ENCODE results near the gene LRBA.

Gene LRBA

DNA sequence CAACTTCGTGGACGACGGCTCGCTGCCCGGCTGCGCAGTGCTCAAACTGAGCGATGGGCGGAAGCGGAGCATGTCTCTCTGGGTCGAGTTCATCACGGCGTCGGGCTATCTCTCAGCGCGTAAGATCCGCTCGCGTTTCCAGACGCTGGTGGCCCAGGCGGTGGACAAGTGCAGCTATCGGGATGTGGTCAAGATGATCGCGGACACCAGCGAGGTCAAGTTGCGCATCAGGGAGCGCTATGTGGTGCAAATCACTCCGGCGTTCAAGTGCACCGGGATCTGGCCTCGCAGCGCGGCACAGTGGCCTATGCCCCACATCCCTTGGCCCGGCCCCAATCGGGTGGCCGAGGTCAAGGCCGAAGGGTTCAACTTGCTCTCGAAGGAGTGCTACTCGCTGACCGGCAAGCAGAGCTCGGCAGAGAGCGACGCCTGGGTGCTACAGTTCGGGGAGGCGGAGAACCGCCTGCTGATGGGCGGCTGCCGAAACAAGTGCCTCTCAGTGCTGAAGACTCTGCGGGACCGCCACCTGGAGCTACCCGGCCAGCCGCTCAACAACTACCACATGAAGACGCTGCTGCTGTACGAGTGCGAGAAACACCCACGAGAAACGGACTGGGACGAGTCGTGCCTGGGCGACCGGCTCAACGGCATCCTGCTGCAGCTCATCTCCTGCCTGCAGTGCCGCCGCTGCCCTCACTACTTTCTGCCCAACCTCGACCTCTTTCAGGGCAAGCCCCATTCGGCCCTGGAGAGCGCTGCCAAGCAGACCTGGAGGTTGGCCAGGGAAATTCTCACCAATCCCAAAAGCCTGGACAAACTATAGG is 431.6 kb downstream of the LRBA start:
- peak; percentile 9 for DNase-seq (ENCODE audit: low spot score)
- TF ChIP-seq, protein P1, sequence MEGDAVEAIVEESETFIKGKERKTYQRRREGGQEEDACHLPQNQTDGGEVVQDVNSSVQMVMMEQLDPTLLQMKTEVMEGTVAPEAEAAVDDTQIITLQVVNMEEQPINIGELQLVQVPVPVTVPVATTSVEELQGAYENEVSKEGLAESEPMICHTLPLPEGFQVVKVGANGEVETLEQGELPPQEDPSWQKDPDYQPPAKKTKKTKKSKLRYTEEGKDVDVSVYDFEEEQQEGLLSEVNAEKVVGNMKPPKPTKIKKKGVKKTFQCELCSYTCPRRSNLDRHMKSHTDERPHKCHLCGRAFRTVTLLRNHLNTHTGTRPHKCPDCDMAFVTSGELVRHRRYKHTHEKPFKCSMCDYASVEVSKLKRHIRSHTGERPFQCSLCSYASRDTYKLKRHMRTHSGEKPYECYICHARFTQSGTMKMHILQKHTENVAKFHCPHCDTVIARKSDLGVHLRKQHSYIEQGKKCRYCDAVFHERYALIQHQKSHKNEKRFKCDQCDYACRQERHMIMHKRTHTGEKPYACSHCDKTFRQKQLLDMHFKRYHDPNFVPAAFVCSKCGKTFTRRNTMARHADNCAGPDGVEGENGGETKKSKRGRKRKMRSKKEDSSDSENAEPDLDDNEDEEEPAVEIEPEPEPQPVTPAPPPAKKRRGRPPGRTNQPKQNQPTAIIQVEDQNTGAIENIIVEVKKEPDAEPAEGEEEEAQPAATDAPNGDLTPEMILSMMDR (IDR thresholded peaks at IDR 0.05; ENCODE audit: borderline replicate concordance, control extremely low read depth, extremely low read depth, insufficient read depth, missing control alignments): no peak
- in situ Hi-C loops (cut with MboI; ENCODE audit: low sequenced_read_pairs, unreplicated experiment): no loop called here

- in situ Hi-C loops (cut with MboI; ENCODE audit: low sequenced_read_pairs, unreplicated experiment): no loop called here
- TF ChIP-seq, protein P1 (IDR thresholded peaks at IDR 0.05; ENCODE audit: borderline replicate concordance, control extremely low read depth, extremely low read depth, insufficient read depth, missing control alignments): no peak
- peak; percentile 9 for DNase-seq (ENCODE audit: low spot score)
These were observed 432.2 kb downstream of the LRBA start for GRCh38 chr4:150582873-150583286.

- TF ChIP-seq, protein P1 (IDR thresholded peaks at IDR 0.05; ENCODE audit: borderline replicate concordance, control extremely low read depth, extremely low read depth, insufficient read depth, missing control alignments): no peak
- DNase-seq (ENCODE audit: low spot score): no peak
- in situ Hi-C loops (cut with MboI; ENCODE audit: low sequenced_read_pairs, unreplicated experiment): no loop called here
These were observed 432.8 kb downstream of the LRBA start, which contains the start of gene MAB21L2 for GRCh38 chr4:150582146-150582872. TSS of gene MAB21L2 (plus strand) at chr4:150582151. CDS start at chr4:150583030, 879 bp downstream.

GRCh38 chr4:150581641-150582051 is 433.4 kb downstream of the LRBA start:
- TF ChIP-seq, protein P1 (IDR thresholded peaks at IDR 0.05; ENCODE audit: borderline replicate concordance, control extremely low read depth, extremely low read depth, insufficient read depth, missing control alignments): no peak
- no peak for DNase-seq (ENCODE audit: low spot score)
- in situ Hi-C loops (cut with MboI; ENCODE audit: low sequenced_read_pairs, unreplicated experiment): no loop called here

- in situ Hi-C loops (cut with MboI; ENCODE audit: low sequenced_read_pairs, unreplicated experiment): no loop called here
- no peak for DNase-seq (ENCODE audit: low spot score)
- TF ChIP-seq, protein P1 (IDR thresholded peaks at IDR 0.05; ENCODE audit: borderline replicate concordance, control extremely low read depth, extremely low read depth, insufficient read depth, missing control alignments): no peak
These were observed 434.0 kb downstream of the LRBA start for GRCh38 chr4:150581056-150581605.

DNA sequence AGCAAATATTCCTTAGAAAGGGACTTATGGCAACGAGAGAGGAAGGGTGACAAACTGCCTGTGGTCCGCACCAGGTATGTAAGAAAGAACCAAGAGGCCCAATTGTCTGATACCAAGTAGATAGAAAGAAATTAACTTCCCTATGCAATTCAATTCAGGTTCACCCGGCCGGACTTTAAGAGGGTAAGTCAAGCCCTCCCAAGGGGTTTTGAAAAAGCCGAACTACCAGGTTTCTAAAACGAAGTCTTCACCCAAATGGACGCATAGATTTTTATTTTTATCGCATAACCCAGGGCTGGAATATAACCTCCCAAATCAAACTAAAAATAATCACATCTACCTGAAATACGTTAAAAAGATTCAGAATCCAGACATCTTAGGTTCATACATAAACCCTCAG is 434.8 kb downstream of the LRBA start:
- no peak for DNase-seq (ENCODE audit: low spot score)
- TF ChIP-seq, protein P1 (IDR thresholded peaks at IDR 0.05; ENCODE audit: borderline replicate concordance, control extremely low read depth, extremely low read depth, insufficient read depth, missing control alignments): no peak
- in situ Hi-C loops (cut with MboI; ENCODE audit: low sequenced_read_pairs, unreplicated experiment): no loop called here
